Naive B cell (primary cell): Measurements from ENCODE around the gene LPIN2. TPM values are rescaled to one million over a fixed set of nuclear protein-coding genes. Genes with fewer than 3 reads are reported as not detected.
A peak's percentile ranks its signal among the peaks of the same experiment; 100 is the strongest.
"Not testable (repeated sequence)": the region's sequence is repeated elsewhere in the genome, so short reads cannot be mapped to it uniquely, and the experiment has no call there.

ENCODE experiments used
- ATAC-seq, 2 donors: fragments of 150-1000 bp; cut with Tn5 transposase; 2 replicates each; pipeline ENCODE4 v1.10.0; 2021; ENCODE audit warnings: low read depth in 2 of 2, mild to moderate bottlenecking in 2 of 2, moderate library complexity in 2 of 2
- DNase-seq: peaks from one replicate; pipeline ENCODE4 v3.0.0; 2022
- H3K27ac Mint-ChIP-seq, 6 donors: one replicate each; pipeline ENCODE4 v1.8.0; 2020 to 2022; ENCODE audit warnings: mild to moderate bottlenecking in 6 of 6, mixed read lengths in 6 of 6, moderate library complexity in 5 of 6, inconsistent platforms in 2 of 6
- H3K27me3 Mint-ChIP-seq, 3 donors: one replicate each; pipeline ENCODE4 v1.8.0; 2021 to 2022; ENCODE audit warnings: mixed read lengths in 3 of 3, mild to moderate bottlenecking in 1 of 3
- H3K36me3 Mint-ChIP-seq, 2 donors: one replicate each; pipeline ENCODE4 v1.8.0; 2020 to 2022; ENCODE audit warnings: mixed read lengths in 2 of 2, inconsistent platforms in 1 of 2, mild to moderate bottlenecking in 1 of 2
- H3K4me1 Mint-ChIP-seq, 3 donors: one replicate each; pipeline ENCODE4 v1.8.0; 2020 to 2022; ENCODE audit warnings: mixed read lengths in 3 of 3, inconsistent platforms in 1 of 3, mild to moderate bottlenecking in 1 of 3, moderate library complexity in 1 of 3
- H3K4me3 Mint-ChIP-seq, 8 donors: one replicate each; pipeline ENCODE4 v1.8.0; 2020 to 2022; ENCODE audit warnings: mild to moderate bottlenecking in 8 of 8, mixed read lengths in 8 of 8, moderate library complexity in 8 of 8, inconsistent platforms in 2 of 8
- H3K9me3 Mint-ChIP-seq, 7 donors: one replicate each; pipeline ENCODE4 v1.8.0; 2020 to 2022; ENCODE audit warnings: mixed read lengths in 7 of 7, mild to moderate bottlenecking in 5 of 7, inconsistent platforms in 2 of 7, moderate library complexity in 1 of 7
- polyA plus RNA-seq, 6 donors: library from polyadenylated mRNA; unstranded; fragments of 300-500 nt; fragmentation: Illumina TruSeq; gene quantifications; one replicate each; pipeline ENCODE4 v1.2.3, GENCODE V29; 2021; ENCODE audit warnings: low read depth in 6 of 6

The LPIN2 gene
- polyA plus RNA-seq, 6 donors from 2014 or later: 1.6 to 15.4 (median 8.1) TPM

- no peak for ATAC-seq
- Mint-ChIP-seq H3K27ac (peak overlapping the region in 2 of 6 donors; percentile 19 to 52), H3K27me3 (peaks cover 3 to 15% (median 4%) of the 10 kb centered on the region in 3 donors), H3K4me1 (peaks cover 7 to 16% (median 12%) of the 10 kb centered on the region in 3 donors), H3K4me3 (no peak overlapping the region), H3K36me3 (peaks cover 6 to 16% of the 10 kb centered on the region in 2 donors), H3K9me3 (peaks cover 0 to 10% (median 4%) of the 10 kb centered on the region in 7 donors)
- no peak for DNase-seq
Measured at GRCh38 chr18:3054214-3054613, 41.3 kb upstream of the LPIN2 start.

GRCh38 chr18:3053081-3053480 is 40.1 kb upstream of the LPIN2 start:
- H3K27me3 Mint-ChIP-seq: peaks cover 3 to 15% (median 4%) of the 10 kb centered on the region in 3 donors
- H3K9me3 Mint-ChIP-seq: peaks cover 0 to 10% (median 4%) of the 10 kb centered on the region in 7 donors
- DNase-seq (no peak), ATAC-seq (no peak)
- H3K4me1 Mint-ChIP-seq: peaks cover 0 to 8% (median 6%) of the 10 kb centered on the region in 3 donors
- H3K27ac Mint-ChIP-seq: peak overlapping the region in 1 of 6 donors; percentile 14
- H3K36me3 Mint-ChIP-seq: peaks cover 6 to 16% of the 10 kb centered on the region in 2 donors
- no peak overlapping the region for H3K4me3 Mint-ChIP-seq

- Mint-ChIP-seq H3K36me3 (peaks cover 6 to 16% of the 10 kb centered on the region in 2 donors), H3K27me3 (peaks cover 3 to 15% (median 4%) of the 10 kb centered on the region in 3 donors), H3K4me1 (peaks cover 0 to 8% (median 6%) of the 10 kb centered on the region in 3 donors), H3K27ac (peak overlapping the region in 3 of 6 donors; percentile 5 to 78 (median 53)), H3K9me3 (peaks cover 0 to 10% (median 4%) of the 10 kb centered on the region in 7 donors), H3K4me3 (no peak overlapping the region)
- DNase-seq: no peak
- ATAC-seq: no peak
Measured at GRCh38 chr18:3052411-3052758, 39.4 kb upstream of the LPIN2 start.

- Mint-ChIP-seq H3K27ac (peak overlapping the region in 2 of 6 donors; percentile 23 to 53), H3K4me1 (peaks cover 0 to 7% (median 6%) of the 10 kb centered on the region in 3 donors), H3K27me3 (peaks cover 3 to 15% (median 4%) of the 10 kb centered on the region in 3 donors), H3K9me3 (peaks cover 0 to 10% (median 4%) of the 10 kb centered on the region in 7 donors), H3K4me3 (no peak overlapping the region), H3K36me3 (peaks cover 6 to 16% of the 10 kb centered on the region in 2 donors)
- DNase-seq: no peak
- ATAC-seq: no peak
Measured at GRCh38 chr18:3051718-3052410, 38.9 kb upstream of the LPIN2 start.

- not testable (repeated sequence) for H3K4me3 Mint-ChIP-seq
- peaks cover 6 to 10% (median 8%) of the 10 kb centered on the region in 3 donors for H3K4me1 Mint-ChIP-seq
Measured at GRCh38 chr18:3049897-3050454, 37.0 kb upstream of the LPIN2 start.

GRCh38 chr18:3048820-3049349 is 35.9 kb upstream of the LPIN2 start:
- no peak overlapping the region for H3K4me3 Mint-ChIP-seq
- H3K36me3 Mint-ChIP-seq: peaks cover 6 to 8% of the 10 kb centered on the region in 2 donors
- H3K27ac Mint-ChIP-seq: peak overlapping the region in 2 of 6 donors; percentile 44 to 85

More at GRCh38 chr18:3049897-3050454, 37.0 kb upstream of the LPIN2 start:
- ATAC-seq, DNase-seq, H3K9me3 Mint-ChIP-seq, H3K27ac Mint-ChIP-seq: not testable (repeated sequence)
- Mint-ChIP-seq H3K36me3 (peaks cover 6 to 16% of the 10 kb centered on the region in 2 donors), H3K27me3 (peaks cover 3 to 15% (median 4%) of the 10 kb centered on the region in 3 donors)

GRCh38 chr18:3048121-3048520 is 35.2 kb upstream of the LPIN2 start:
- Mint-ChIP-seq H3K9me3 (peaks cover 0 to 3% (median under 1%) of the 10 kb centered on the region in 7 donors), H3K27me3 (peaks cover 0 to 4% (median under 1%) of the 10 kb centered on the region in 3 donors), H3K36me3 (peaks cover 2% of the 10 kb centered on the region in 2 donors), H3K27ac (no peak overlapping the region), H3K4me3 (peak overlapping the region in 1 of 8 donors; percentile 31), H3K4me1 (peaks cover 5 to 13% (median 11%) of the 10 kb centered on the region in 3 donors)
- DNase-seq: no peak
- no peak for ATAC-seq

More at GRCh38 chr18:3048820-3049349, 35.9 kb upstream of the LPIN2 start:
- DNase-seq: no peak
- ATAC-seq: no peak
- Mint-ChIP-seq H3K4me1 (peaks cover 5 to 13% (median 11%) of the 10 kb centered on the region in 3 donors), H3K27me3 (peaks cover 0 to 7% (median 4%) of the 10 kb centered on the region in 3 donors), H3K9me3 (peaks cover 0 to 7% (median 4%) of the 10 kb centered on the region in 7 donors)

GRCh38 chr18:3046216-3046808 is 33.4 kb upstream of the LPIN2 start:
- Mint-ChIP-seq H3K27me3 (no peaks in the 10 kb centered on the region), H3K4me3 (no peak overlapping the region)

GRCh38 chr18:3044931-3045698 is 32.2 kb upstream of the LPIN2 start:
- no peaks in the 10 kb centered on the region for H3K36me3 Mint-ChIP-seq

More at GRCh38 chr18:3046216-3046808, 33.4 kb upstream of the LPIN2 start:
- peak overlapping the region in 1 of 6 donors; percentile 71 for H3K27ac Mint-ChIP-seq
- no peaks in the 10 kb centered on the region for H3K36me3 Mint-ChIP-seq
- no peak for ATAC-seq
- H3K4me1 Mint-ChIP-seq: peaks cover 5 to 11% (median 7%) of the 10 kb centered on the region in 3 donors
- DNase-seq: no peak
- H3K9me3 Mint-ChIP-seq: no peaks in the 10 kb centered on the region

GRCh38 chr18:3042379-3042778 is 29.4 kb upstream of the LPIN2 start:
- ATAC-seq: no peak
- no peaks in the 10 kb centered on the region for H3K27me3 Mint-ChIP-seq

More at GRCh38 chr18:3044931-3045698, 32.2 kb upstream of the LPIN2 start:
- DNase-seq (no peak), ATAC-seq (no peak)
- H3K4me1 Mint-ChIP-seq: peaks cover 5 to 11% (median 7%) of the 10 kb centered on the region in 3 donors
- no peaks in the 10 kb centered on the region for H3K27me3 Mint-ChIP-seq
- peak overlapping the region in 2 of 8 donors; percentile 21 to 29 for H3K4me3 Mint-ChIP-seq
- H3K9me3 Mint-ChIP-seq: no peaks in the 10 kb centered on the region
- H3K27ac Mint-ChIP-seq: no peak overlapping the region

GRCh38 chr18:3041843-3042242 is 28.9 kb upstream of the LPIN2 start:
- Mint-ChIP-seq H3K36me3 (no peaks in the 10 kb centered on the region), H3K4me1 (peaks cover 13 to 19% (median 14%) of the 10 kb centered on the region in 3 donors), H3K9me3 (no peaks in the 10 kb centered on the region), H3K27me3 (no peaks in the 10 kb centered on the region), H3K27ac (peak overlapping the region in 2 of 6 donors; percentile 7 to 28), H3K4me3 (no peak overlapping the region)
- ATAC-seq: no peak
- no peak for DNase-seq

More at GRCh38 chr18:3042379-3042778, 29.4 kb upstream of the LPIN2 start:
- H3K27ac Mint-ChIP-seq: no peak overlapping the region
- DNase-seq: no peak
- H3K9me3 Mint-ChIP-seq: no peaks in the 10 kb centered on the region
- H3K4me1 Mint-ChIP-seq: peaks cover 11 to 17% (median 12%) of the 10 kb centered on the region in 3 donors
- no peaks in the 10 kb centered on the region for H3K36me3 Mint-ChIP-seq
- no peak overlapping the region for H3K4me3 Mint-ChIP-seq

GRCh38 chr18:3040881-3041280 is 27.9 kb upstream of the LPIN2 start:
- Mint-ChIP-seq H3K9me3 (no peaks in the 10 kb centered on the region), H3K4me1 (peaks cover 13 to 19% (median 14%) of the 10 kb centered on the region in 3 donors), H3K27me3 (no peaks in the 10 kb centered on the region), H3K27ac (no peak overlapping the region), H3K36me3 (no peaks in the 10 kb centered on the region), H3K4me3 (no peak overlapping the region)
- DNase-seq (no peak), ATAC-seq (no peak)
